Measurements from ENCODE around the gene NFKBIB.

DNA sequence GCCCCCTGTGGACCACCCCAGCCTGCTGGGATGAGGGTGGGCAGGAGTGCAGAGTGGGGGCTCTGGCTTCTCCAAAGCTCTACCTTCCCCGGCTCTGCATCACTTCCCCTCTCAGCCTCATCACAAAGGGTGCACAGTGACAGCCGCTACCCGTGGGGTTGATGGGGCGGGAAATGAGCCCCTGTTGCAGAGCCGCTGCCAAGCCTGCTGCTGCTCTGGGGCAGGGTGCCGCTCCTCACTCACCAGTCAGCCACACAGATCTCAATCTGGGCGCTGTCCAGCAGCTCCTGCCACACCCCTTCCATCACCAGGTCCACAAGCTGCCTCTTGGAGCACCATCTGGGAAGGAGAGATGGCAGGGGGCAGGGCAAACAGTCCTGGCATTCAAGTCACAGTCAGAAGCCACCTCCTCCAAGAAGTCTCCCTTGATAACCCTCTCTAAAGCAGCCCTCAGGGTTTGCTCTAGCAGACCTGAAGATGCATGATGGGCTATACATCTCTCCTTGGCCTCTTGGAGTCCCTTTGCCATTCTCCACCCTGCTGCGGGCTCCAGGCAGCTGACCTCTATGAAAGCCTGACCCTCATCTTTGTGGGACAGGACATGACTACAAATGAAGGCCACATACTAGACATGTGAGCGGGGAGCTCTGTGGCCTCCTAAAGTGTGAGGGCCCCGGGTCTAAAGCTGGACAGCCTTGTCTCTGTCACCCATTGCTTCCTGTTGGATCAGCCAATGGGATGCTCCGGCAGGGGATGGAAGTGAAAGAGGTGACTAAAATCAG lies 46.7 kb downstream of the NFKBIB start:
- TF ChIP-seq, protein P1, sequence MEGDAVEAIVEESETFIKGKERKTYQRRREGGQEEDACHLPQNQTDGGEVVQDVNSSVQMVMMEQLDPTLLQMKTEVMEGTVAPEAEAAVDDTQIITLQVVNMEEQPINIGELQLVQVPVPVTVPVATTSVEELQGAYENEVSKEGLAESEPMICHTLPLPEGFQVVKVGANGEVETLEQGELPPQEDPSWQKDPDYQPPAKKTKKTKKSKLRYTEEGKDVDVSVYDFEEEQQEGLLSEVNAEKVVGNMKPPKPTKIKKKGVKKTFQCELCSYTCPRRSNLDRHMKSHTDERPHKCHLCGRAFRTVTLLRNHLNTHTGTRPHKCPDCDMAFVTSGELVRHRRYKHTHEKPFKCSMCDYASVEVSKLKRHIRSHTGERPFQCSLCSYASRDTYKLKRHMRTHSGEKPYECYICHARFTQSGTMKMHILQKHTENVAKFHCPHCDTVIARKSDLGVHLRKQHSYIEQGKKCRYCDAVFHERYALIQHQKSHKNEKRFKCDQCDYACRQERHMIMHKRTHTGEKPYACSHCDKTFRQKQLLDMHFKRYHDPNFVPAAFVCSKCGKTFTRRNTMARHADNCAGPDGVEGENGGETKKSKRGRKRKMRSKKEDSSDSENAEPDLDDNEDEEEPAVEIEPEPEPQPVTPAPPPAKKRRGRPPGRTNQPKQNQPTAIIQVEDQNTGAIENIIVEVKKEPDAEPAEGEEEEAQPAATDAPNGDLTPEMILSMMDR (IDR thresholded peaks at IDR 0.05; ENCODE audit: borderline replicate concordance, extremely low read depth, low read length, poor library complexity, severe bottlenecking), result no peak
- no peak for TF ChIP-seq EZH2 (IDR thresholded peaks at IDR 0.05; ENCODE audit: borderline replicate concordance, low read depth, low read length, severe bottlenecking)
